Naive thymus-derived CD4-positive, alpha-beta T cell (primary cell): ENCODE data around the gene GAS7. TPM values are rescaled to one million over a fixed set of nuclear protein-coding genes. Genes with fewer than 3 reads are reported as not detected.

ENCODE experiments used
- ATAC-seq: fragments of 150-1000 bp; cut with Tn5 transposase; 2 replicates; pipeline ENCODE4 v1.10.0; 2021; ENCODE audit warnings: mild to moderate bottlenecking, moderate library complexity
- CTCF ChIA-PET: fragments of 350-600 bp; sonication (Branson Sonifier 250); formaldehyde crosslinking; loops from one replicate; lab custom pipeline; 2021; ENCODE audit warnings: antibody characterized with exemption; lab: Charles Lee
- POLR2A ChIA-PET: fragments of 350-600 bp; sonication (Branson Sonifier 250); formaldehyde crosslinking; loops from one replicate; lab custom pipeline; 2021; ENCODE audit warnings: antibody characterized with exemption, inconsistent platforms; lab: Charles Lee
- DNase-seq, 9 donors: peaks; one replicate each; pipeline versions ENCODE4 v3.0.0 to v3.0.0-alpha.2; 2020 to 2022; ENCODE audit warnings: mixed read lengths in 1 of 9
- H3K27ac ChIP-seq: one replicate; pipeline ENCODE4 v1.7.0; 2013; ENCODE audit warnings: mild to moderate bottlenecking, low read depth, low read length, moderate library complexity
- H3K27me3 ChIP-seq, 2 donors: one replicate each; pipeline ENCODE4 v1.7.0; 2013; ENCODE audit warnings: low read length in 2 of 2, mild to moderate bottlenecking in 2 of 2, moderate library complexity in 2 of 2; ENCODE audit not compliant: control insufficient read depth in 2 of 2, insufficient read depth in 2 of 2
- H3K36me3 ChIP-seq, 3 experiments: 1 replicate in 2 of 3; 2 replicates in 1 of 3; pipeline ENCODE4 v1.7.0; 2013; ENCODE audit warnings: low read length in 3 of 3, mild to moderate bottlenecking in 3 of 3, moderate library complexity in 1 of 3; ENCODE audit not compliant: insufficient read depth in 3 of 3, control insufficient read depth in 2 of 3
- H3K4me1 ChIP-seq, 2 donors: one replicate each; pipeline ENCODE4 v1.7.0; 2013; ENCODE audit warnings: low read length in 2 of 2, mild to moderate bottlenecking in 2 of 2, moderate library complexity in 1 of 2; ENCODE audit not compliant: control insufficient read depth in 2 of 2, insufficient read depth in 2 of 2
- H3K4me3 ChIP-seq: 2 replicates; pipeline ENCODE4 v1.7.0; 2013; ENCODE audit warnings: mild to moderate bottlenecking, low read length
- H3K9me3 ChIP-seq, 3 experiments: 1 replicate in 2 of 3; 2 replicates in 1 of 3; pipeline ENCODE4 v1.7.0; 2013; ENCODE audit warnings: low read length in 3 of 3; ENCODE audit not compliant: control insufficient read depth in 2 of 3
- H3K27ac Mint-ChIP-seq, 9 donors: one replicate each; pipeline ENCODE4 v1.8.0; 2020 to 2022; ENCODE audit warnings: mixed read lengths in 9 of 9, mild to moderate bottlenecking in 8 of 9, moderate library complexity in 5 of 9, inconsistent platforms in 2 of 9
- H3K27me3 Mint-ChIP-seq, 5 donors: one replicate each; pipeline ENCODE4 v1.8.0; 2021 to 2022; ENCODE audit warnings: mixed read lengths in 5 of 5, mild to moderate bottlenecking in 1 of 5
- H3K36me3 Mint-ChIP-seq, 5 donors: one replicate each; pipeline ENCODE4 v1.8.0; 2020 to 2022; ENCODE audit warnings: mixed read lengths in 5 of 5, mild to moderate bottlenecking in 3 of 5, inconsistent platforms in 1 of 5
- H3K4me1 Mint-ChIP-seq, 7 donors: one replicate each; pipeline ENCODE4 v1.8.0; 2020 to 2022; ENCODE audit warnings: mixed read lengths in 7 of 7, mild to moderate bottlenecking in 3 of 7, inconsistent platforms in 1 of 7
- H3K4me3 Mint-ChIP-seq, 10 donors: one replicate each; pipeline ENCODE4 v1.8.0; 2020 to 2022; ENCODE audit warnings: mild to moderate bottlenecking in 10 of 10, mixed read lengths in 10 of 10, moderate library complexity in 6 of 10, inconsistent platforms in 2 of 10
- H3K9me3 Mint-ChIP-seq, 11 donors: one replicate each; pipeline ENCODE4 v1.8.0; 2020 to 2022; ENCODE audit warnings: mixed read lengths in 11 of 11, mild to moderate bottlenecking in 4 of 11, inconsistent platforms in 1 of 11, moderate library complexity in 1 of 11
- intact Hi-C, 2 donors: fragments of 100-400 bp; cut with micrococcal nuclease; formaldehyde crosslinking; loops; one replicate each; pipeline ENCODE4 v1.15.1; 2023
- polyA plus RNA-seq, 2 donors: library from polyadenylated mRNA; unstranded; fragments of 300-500 nt; fragmentation: Illumina TruSeq; gene quantifications; one replicate each; pipeline ENCODE4 v1.2.3, GENCODE V29; 2021
- total RNA-seq, 6 experiments: library from RNA in 5 of 6; stranded (reverse) in 5 of 6; gene quantifications; 1 replicate in 5 of 6; 2 replicates in 1 of 6; pipeline ENCODE4 v1.2.3 and lab custom pipeline; 2021 to 2026

Gene GAS7
- total and polyA plus RNA-seq, 7 experiments from 2014 or later, result 0.09 to 54.3 (median 3.3) TPM

- POLR2A ChIA-PET, result no interaction called here
- Histone ChIP-seq H3K36me3 (no peaks in the 10 kb centered on the region), H3K4me3 (no peak overlapping the region), H3K27ac (no peak overlapping the region), H3K9me3 (no peaks in the 10 kb centered on the region), H3K4me1 (no peaks in the 10 kb centered on the region), H3K27me3 (no peaks in the 10 kb centered on the region)
- DNase-seq, result no peak
- H3K27me3 Mint-ChIP-seq, result peaks cover 0 to 12% (median 0%) of the 10 kb centered on the region in 5 donors
- peaks cover 0 to 16% (median 5%) of the 10 kb centered on the region in 11 donors for H3K9me3 Mint-ChIP-seq
- CTCF ChIA-PET, result no interaction called here
- H3K27ac Mint-ChIP-seq, result no peak overlapping the region
- H3K36me3 Mint-ChIP-seq, result peaks cover 0 to 4% (median 0%) of the 10 kb centered on the region in 5 donors
- intact Hi-C loops, result no loop called here
- H3K4me3 Mint-ChIP-seq, result no peak overlapping the region
- peaks cover 0 to 2% (median 0%) of the 10 kb centered on the region in 7 donors for H3K4me1 Mint-ChIP-seq
- no peak for ATAC-seq
These were observed 207.1 kb downstream of the GAS7 start for GRCh38 chr17:9991351-9991750.

- peaks cover 0 to 15% (median 4%) of the 10 kb centered on the region in 11 donors for H3K9me3 Mint-ChIP-seq
- ChIA-PET POLR2A (no interaction called here), CTCF (interaction anchor here (0.6 kb wide), 1 partner anchor 118 kb away, joined by 3 read pairs; no protein-coding TSS in a partner anchor)
- peaks cover 0 to 4% (median 0%) of the 10 kb centered on the region in 5 donors for H3K36me3 Mint-ChIP-seq
- H3K4me3 ChIP-seq, result no peak overlapping the region
- no peaks in the 10 kb centered on the region for H3K9me3 ChIP-seq
- H3K36me3 ChIP-seq, result no peaks in the 10 kb centered on the region
- H3K4me3 Mint-ChIP-seq, result no peak overlapping the region
- H3K27me3 ChIP-seq, result no peaks in the 10 kb centered on the region
- H3K27ac Mint-ChIP-seq, result no peak overlapping the region
- H3K27ac ChIP-seq, result no peak overlapping the region
- H3K4me1 Mint-ChIP-seq, result peaks cover 0 to 12% (median 0%) of the 10 kb centered on the region in 7 donors
- no peaks in the 10 kb centered on the region for H3K4me1 ChIP-seq
- DNase-seq (peak in 4 of 9 donors; percentile 12 to 22 (median 14)), ATAC-seq (no peak)
- intact Hi-C loops, result no loop called here
- peaks cover 0 to 12% (median 0%) of the 10 kb centered on the region in 5 donors for H3K27me3 Mint-ChIP-seq
These were observed 210.4 kb downstream of the GAS7 start for GRCh38 chr17:9987779-9988585.

GRCh38 chr17:9986754-9987382, 211.5 kb downstream of the GAS7 start:
- ChIA-PET CTCF (no interaction called here), POLR2A (no interaction called here)
- no peaks in the 10 kb centered on the region for H3K36me3 ChIP-seq
- ATAC-seq (no peak), DNase-seq (no peak)
- H3K4me3 ChIP-seq, result no peak overlapping the region
- H3K27me3 ChIP-seq, result no peaks in the 10 kb centered on the region
- no peaks in the 10 kb centered on the region for H3K9me3 ChIP-seq
- H3K4me1 ChIP-seq, result no peaks in the 10 kb centered on the region
- Mint-ChIP-seq H3K27me3 (peaks cover 0 to 12% (median 0%) of the 10 kb centered on the region in 5 donors), H3K4me1 (peaks cover 0 to 12% (median 0%) of the 10 kb centered on the region in 7 donors), H3K9me3 (peaks cover 0 to 9% (median 3%) of the 10 kb centered on the region in 11 donors), H3K4me3 (no peak overlapping the region), H3K36me3 (peaks cover 0 to 4% (median 0%) of the 10 kb centered on the region in 5 donors), H3K27ac (no peak overlapping the region)
- H3K27ac ChIP-seq, result no peak overlapping the region
- intact Hi-C loops, result no loop called here

- Mint-ChIP-seq H3K27me3 (peaks cover 0 to 12% (median 0%) of the 10 kb centered on the region in 5 donors), H3K27ac (no peak overlapping the region), H3K4me3 (no peak overlapping the region), H3K4me1 (peaks cover 0 to 12% (median 0%) of the 10 kb centered on the region in 7 donors), H3K36me3 (peaks cover 0 to 4% (median 0%) of the 10 kb centered on the region in 5 donors), H3K9me3 (peaks cover 0 to 9% (median 4%) of the 10 kb centered on the region in 11 donors)
- H3K9me3 ChIP-seq, result no peaks in the 10 kb centered on the region
- intact Hi-C loops, result no loop called here
- no peak overlapping the region for H3K4me3 ChIP-seq
- DNase-seq (no peak), ATAC-seq (no peak)
- POLR2A ChIA-PET, result no interaction called here
- H3K36me3 ChIP-seq, result no peaks in the 10 kb centered on the region
- CTCF ChIA-PET, result no interaction called here
- no peaks in the 10 kb centered on the region for H3K27me3 ChIP-seq
- H3K4me1 ChIP-seq, result no peaks in the 10 kb centered on the region
- H3K27ac ChIP-seq, result no peak overlapping the region
These were observed 212.8 kb downstream of the GAS7 start for GRCh38 chr17:9985646-9986045.

- POLR2A ChIA-PET, result no interaction called here
- ATAC-seq, result no peak
These were observed 213.6 kb downstream of the GAS7 start for GRCh38 chr17:9984768-9985167.

GRCh38 chr17:9982159-9982558, 216.2 kb downstream of the GAS7 start:
- no peaks in the 10 kb centered on the region for H3K36me3 Mint-ChIP-seq
- H3K9me3 ChIP-seq, result no peaks in the 10 kb centered on the region
- H3K27ac Mint-ChIP-seq, result no peak overlapping the region
- no peaks in the 10 kb centered on the region for H3K4me1 ChIP-seq
- no peak overlapping the region for H3K4me3 Mint-ChIP-seq
- POLR2A ChIA-PET, result no interaction called here
- intact Hi-C loops, result no loop called here
- no peaks in the 10 kb centered on the region for H3K27me3 ChIP-seq
- no peak overlapping the region for H3K4me3 ChIP-seq
- H3K27ac ChIP-seq, result no peak overlapping the region
- CTCF ChIA-PET, result interaction anchor here (0.6 kb wide), 1 partner anchor 629 kb away, joined by 3 read pairs; no protein-coding TSS in a partner anchor
- no peaks in the 10 kb centered on the region for H3K36me3 ChIP-seq
- no peaks in the 10 kb centered on the region for H3K27me3 Mint-ChIP-seq
- H3K4me1 Mint-ChIP-seq, result peaks cover 0 to 9% (median 0%) of the 10 kb centered on the region in 7 donors
- H3K9me3 Mint-ChIP-seq, result peaks cover 0 to 1% (median 0%) of the 10 kb centered on the region in 11 donors
- ATAC-seq (no peak), DNase-seq (no peak)

More at GRCh38 chr17:9984768-9985167, 213.6 kb downstream of the GAS7 start:
- H3K4me1 Mint-ChIP-seq, result peaks cover 0 to 12% (median 0%) of the 10 kb centered on the region in 7 donors
- CTCF ChIA-PET, result no interaction called here
- Histone ChIP-seq H3K9me3 (no peaks in the 10 kb centered on the region), H3K4me1 (no peaks in the 10 kb centered on the region), H3K36me3 (no peaks in the 10 kb centered on the region), H3K27me3 (no peaks in the 10 kb centered on the region), H3K4me3 (no peak overlapping the region), H3K27ac (no peak overlapping the region)
- peaks cover 0 to 6% (median 3%) of the 10 kb centered on the region in 11 donors for H3K9me3 Mint-ChIP-seq
- intact Hi-C loops, result no loop called here
- H3K4me3 Mint-ChIP-seq, result no peak overlapping the region
- no peak for DNase-seq
- H3K27me3 Mint-ChIP-seq, result peaks cover 0 to 6% (median 0%) of the 10 kb centered on the region in 5 donors
- H3K36me3 Mint-ChIP-seq, result peaks cover 0 to 4% (median 0%) of the 10 kb centered on the region in 5 donors
- H3K27ac Mint-ChIP-seq, result no peak overlapping the region
